ENCODE results near the gene TUT1. TPM values are rescaled to one million over a fixed set of nuclear protein-coding genes. Genes with fewer than 3 reads are reported as not detected.
A peak's percentile ranks its signal among the peaks of the same experiment; 100 is the strongest.

TUT1 gene
- total RNA-seq, 4 donors from 2014 or later: 13.7 to 20.0 (median 16.1) TPM

- no peaks in the 10 kb centered on the region for H3K27me3 ChIP-seq
- H3K9me3 ChIP-seq: no peaks in the 10 kb centered on the region
- no peaks in the 10 kb centered on the region for H3K36me3 ChIP-seq
- peaks cover 47 to 74% of the 10 kb centered on the region in 2 donors for H3K4me1 ChIP-seq
- peak overlapping the region in 1 of 3 donors; percentile 87 for H3K4me3 ChIP-seq (replicated peaks in 1 of 3)
- intact Hi-C loops (cut with DNase I): no loop called here
- TF ChIP-seq POLR2A (IDR thresholded peaks at IDR 0.05) (no peak), CTCF (IDR thresholded peaks at IDR 0.05) (no peak)
- H3K27ac ChIP-seq: peak overlapping the region; percentile 92 to 99 (median 96)
- WGBS, 2 donors: 49 to 54% methylated on average over 8 of the region's 8 CpGs
- DNase-seq: peak; percentile 55 to 68
These were observed 43.5 kb downstream of the TUT1 start for GRCh38 chr11:62547691-62548281.

- intact Hi-C loops (cut with DNase I): no loop called here
- WGBS, 2 donors: 20% methylated on average over 33 to 35 of the region's 40 CpGs
- H3K4me1 ChIP-seq: peaks cover 45 to 74% of the 10 kb centered on the region in 2 donors
These were observed 44.2 kb downstream of the TUT1 start for GRCh38 chr11:62546929-62547625.

GRCh38 chr11:62546244-62546928 lies 44.9 kb downstream of the TUT1 start, which contains the start of gene AHNAK:
Gene AHNAK (minus strand): TSS chr11:62546806. CDS start chr11:62536098, 10,708 bp downstream.
- peak; percentile 88 to 90 for DNase-seq
- peak within 1 kb of the TSS; percentile 46 to 87 (median 85) for H3K4me3 ChIP-seq (replicated peaks in 1 of 3)
- H3K4me1 ChIP-seq: peaks cover 42 to 74% of the 10 kb centered on the region in 2 donors
- H3K27me3 ChIP-seq: no peaks in the 10 kb centered on the region
- 1% methylated on average over 11 to 25 of the region's 69 CpGs for WGBS, 2 donors
- intact Hi-C loops (cut with DNase I): no loop called here
- H3K36me3 ChIP-seq: no peaks in the 10 kb centered on the region
- TF ChIP-seq CTCF (IDR thresholded peaks at IDR 0.05): no peak
- peak; percentile 85 for TF ChIP-seq POLR2A (IDR thresholded peaks at IDR 0.05)
- H3K9me3 ChIP-seq: no peaks in the 10 kb centered on the region
- peak within 1 kb of the TSS; percentile 92 to 99 (median 96) for H3K27ac ChIP-seq

More at GRCh38 chr11:62546929-62547625, 44.2 kb downstream of the TUT1 start:
- Histone ChIP-seq H3K27ac (peak overlapping the region; percentile 92 to 99 (median 96)), H3K4me3 (replicated peaks in 1 of 3) (peak overlapping the region in 2 of 3 donors; percentile 46 to 87), H3K9me3 (no peaks in the 10 kb centered on the region), H3K27me3 (no peaks in the 10 kb centered on the region), H3K36me3 (no peaks in the 10 kb centered on the region)
- TF ChIP-seq CTCF (IDR thresholded peaks at IDR 0.05) (no peak), POLR2A (IDR thresholded peaks at IDR 0.05) (no peak)
- peak; percentile 40 to 41 for DNase-seq

GRCh38 chr11:62545437-62546243 lies 45.7 kb downstream of the TUT1 start:
- Histone ChIP-seq H3K9me3 (no peaks in the 10 kb centered on the region), H3K36me3 (no peaks in the 10 kb centered on the region), H3K27me3 (no peaks in the 10 kb centered on the region), H3K4me1 (peaks cover 40 to 73% of the 10 kb centered on the region in 2 donors), H3K27ac (peak overlapping the region; percentile 92 to 99 (median 96)), H3K4me3 (replicated peaks in 1 of 3) (peak overlapping the region; percentile 46 to 87 (median 85))
- intact Hi-C loops (cut with DNase I): no loop called here
- TF ChIP-seq POLR2A (IDR thresholded peaks at IDR 0.05) (peak in 1 of 2 donors; percentile 61), CTCF (IDR thresholded peaks at IDR 0.05) (peak in 1 of 6 experiments; percentile 3)
- peak; percentile 91 to 93 for DNase-seq
- WGBS, 2 donors: 0 to 1% methylated on average over 43 to 47 of the region's 59 CpGs

Measured in thyroid gland (tissue), 4 donors.